ENCODE results near the gene TRPC1. TPM values are rescaled to one million over a fixed set of nuclear protein-coding genes. Genes with fewer than 3 reads are reported as not detected.

TRPC1 gene
- total RNA-seq, 1 experiment from 2014 or later, result 10.9 TPM

DNA sequence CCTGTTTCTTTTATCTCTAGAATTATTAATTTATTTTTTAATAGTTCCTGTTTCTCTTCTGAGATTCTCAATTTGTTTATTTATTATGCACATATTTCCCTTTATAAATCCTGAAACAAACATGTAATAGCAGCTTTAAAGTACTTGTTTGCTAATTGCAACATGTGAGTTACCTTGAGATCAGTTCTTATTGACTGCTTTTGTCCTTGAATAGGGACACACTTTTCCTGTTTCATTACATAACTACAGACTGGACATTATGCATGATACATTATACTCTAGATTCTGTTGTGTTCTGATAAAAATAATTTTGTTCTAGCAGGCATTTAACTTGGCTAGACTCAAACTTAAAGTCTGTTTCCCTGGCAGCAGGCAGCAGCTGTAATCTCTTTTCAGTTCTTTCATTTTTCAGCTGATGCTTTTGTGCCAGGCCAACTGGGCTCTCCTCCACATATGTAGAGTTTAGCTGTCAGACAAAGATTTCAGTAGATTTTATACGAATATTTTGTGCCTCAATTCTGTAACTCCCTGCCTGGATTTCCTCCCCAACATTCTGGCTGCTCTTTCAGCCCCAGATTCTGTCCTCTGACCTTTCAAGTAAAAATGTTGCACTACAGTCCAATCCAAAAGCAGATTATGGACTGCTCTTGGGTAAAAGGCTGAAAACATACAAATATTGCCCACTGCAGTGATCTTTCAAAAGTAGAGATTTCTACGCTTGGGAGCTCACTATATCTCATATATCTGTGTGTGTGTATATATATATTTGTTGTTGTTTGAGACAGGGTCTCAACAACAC lies 123.1 kb downstream of the TRPC1 start:
- H3K27ac Mint-ChIP-seq (ENCODE audit: unreplicated experiment), result no peak overlapping the region
- no peak overlapping the region for H3K4me3 Mint-ChIP-seq (ENCODE audit: low read depth, unreplicated experiment)
- CTCF ChIA-PET, result interaction anchor here (0.7 to 1.9 kb wide), 2 partner anchors 10 to 41 kb away, joined by 4 to 6 read pairs; no protein-coding TSS in a partner anchor
- no TSS peak for BruUV-seq (replicated peaks)
- no peaks in the 10 kb centered on the region for H3K27me3 Mint-ChIP-seq (ENCODE audit: unreplicated experiment)
- TF ChIP-seq CTCF (IDR thresholded peaks at IDR 0.05; ENCODE audit: unreplicated experiment), result no peak
- no peaks in the 10 kb centered on the region for H3K36me3 Mint-ChIP-seq (ENCODE audit: insufficient read depth, unreplicated experiment)
- no peak for DNase-seq
- H3K9me3 Mint-ChIP-seq (ENCODE audit: low read depth, unreplicated experiment), result no peaks in the 10 kb centered on the region
- intact Hi-C loops (cut with micrococcal nuclease; ENCODE audit: unreplicated experiment), result no loop called here
- H3K4me1 Mint-ChIP-seq (ENCODE audit: low read depth, unreplicated experiment), result peaks cover 6% of the 10 kb centered on the region

DNA sequence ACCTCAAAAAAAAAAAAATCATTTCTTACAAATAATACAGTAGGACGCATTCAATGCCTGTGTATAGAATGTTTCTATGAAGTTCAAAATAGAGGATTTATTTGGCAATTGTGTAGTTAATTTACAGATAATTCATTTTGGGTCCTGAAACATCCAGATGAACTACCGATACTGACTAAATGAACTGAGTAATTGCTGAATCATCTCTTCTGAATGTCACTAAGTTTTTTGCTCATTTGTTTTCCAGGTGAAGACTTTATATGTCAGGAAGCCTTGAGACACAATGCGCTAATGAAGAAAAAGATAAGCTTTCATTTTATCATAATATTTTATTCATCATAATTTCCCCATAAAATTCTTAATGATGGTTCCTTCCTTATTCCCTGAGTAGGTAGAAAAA lies 125.3 kb downstream of the TRPC1 start:
- Mint-ChIP-seq H3K36me3 (ENCODE audit: insufficient read depth, unreplicated experiment) (no peaks in the 10 kb centered on the region), H3K9me3 (ENCODE audit: low read depth, unreplicated experiment) (no peaks in the 10 kb centered on the region), H3K4me3 (ENCODE audit: low read depth, unreplicated experiment) (no peak overlapping the region), H3K4me1 (ENCODE audit: low read depth, unreplicated experiment) (peaks cover 19% of the 10 kb centered on the region), H3K27me3 (ENCODE audit: unreplicated experiment) (no peaks in the 10 kb centered on the region), H3K27ac (ENCODE audit: unreplicated experiment) (no peak overlapping the region)
- no peak for DNase-seq
- TF ChIP-seq CTCF (IDR thresholded peaks at IDR 0.05; ENCODE audit: unreplicated experiment), result no peak
- intact Hi-C loops (cut with micrococcal nuclease; ENCODE audit: unreplicated experiment), result no loop called here
- no TSS peak for BruUV-seq (replicated peaks)
- CTCF ChIA-PET, result no interaction called here

DNA sequence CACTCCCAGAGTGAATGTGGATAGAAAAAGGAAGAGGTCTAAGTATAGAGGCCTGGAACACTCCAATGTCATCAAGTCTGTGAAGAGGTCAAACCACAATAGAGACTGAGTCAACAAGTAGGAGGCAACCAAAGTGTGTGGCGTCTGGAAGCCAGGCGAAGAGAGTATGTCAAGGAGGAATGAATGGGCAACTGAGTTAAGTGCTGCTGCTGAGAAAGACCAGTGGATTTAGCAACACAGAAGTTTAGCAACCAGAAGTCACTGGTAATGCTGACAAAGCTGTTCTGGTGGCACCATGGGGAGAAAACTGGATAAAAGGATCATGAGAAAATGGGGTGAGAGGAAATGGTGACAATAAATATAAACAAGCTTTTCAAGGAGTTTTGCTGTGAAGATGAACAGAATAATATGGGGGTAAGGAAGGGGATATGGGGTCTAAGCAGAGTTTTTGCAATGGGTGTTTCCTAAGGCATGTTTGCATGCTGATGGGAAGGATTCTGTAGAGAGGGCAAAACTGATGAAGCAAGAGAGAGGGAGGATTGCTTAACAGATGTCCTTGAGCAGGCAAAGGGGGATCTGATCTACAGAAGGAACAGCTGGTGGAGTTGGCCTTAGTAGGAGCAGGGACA lies 126.7 kb downstream of the TRPC1 start:
- CTCF ChIA-PET, result interaction anchor here (0.7 to 1.3 kb wide), 6 partner anchors 9 to 153 kb away, joined by 3 read pairs; no protein-coding TSS in a partner anchor
- Mint-ChIP-seq H3K27me3 (ENCODE audit: unreplicated experiment) (no peaks in the 10 kb centered on the region), H3K36me3 (ENCODE audit: insufficient read depth, unreplicated experiment) (no peaks in the 10 kb centered on the region), H3K4me1 (ENCODE audit: low read depth, unreplicated experiment) (peaks cover 18% of the 10 kb centered on the region), H3K4me3 (ENCODE audit: low read depth, unreplicated experiment) (no peak overlapping the region), H3K27ac (ENCODE audit: unreplicated experiment) (no peak overlapping the region), H3K9me3 (ENCODE audit: low read depth, unreplicated experiment) (no peaks in the 10 kb centered on the region)
- TF ChIP-seq CTCF (IDR thresholded peaks at IDR 0.05; ENCODE audit: unreplicated experiment), result no peak
- no TSS peak for BruUV-seq (replicated peaks)
- peak; percentile 75 for DNase-seq
- intact Hi-C loops (cut with micrococcal nuclease; ENCODE audit: unreplicated experiment), result loop anchor here (5.0 kb wide), 1 partner anchor 147 kb away; no protein-coding TSS in a partner anchor

- H3K4me3 Mint-ChIP-seq (ENCODE audit: low read depth, unreplicated experiment), result no peak overlapping the region
- CTCF ChIA-PET, result interaction anchor here (0.5 to 2.2 kb wide), 2 partner anchors 24 to 144 kb away, joined by 3 to 12 read pairs; no protein-coding TSS in a partner anchor
- no peaks in the 10 kb centered on the region for H3K27me3 Mint-ChIP-seq (ENCODE audit: unreplicated experiment)
- DNase-seq, result no peak
- no peaks in the 10 kb centered on the region for H3K9me3 Mint-ChIP-seq (ENCODE audit: low read depth, unreplicated experiment)
- H3K36me3 Mint-ChIP-seq (ENCODE audit: insufficient read depth, unreplicated experiment), result no peaks in the 10 kb centered on the region
- no peak for TF ChIP-seq CTCF (IDR thresholded peaks at IDR 0.05; ENCODE audit: unreplicated experiment)
- intact Hi-C loops (cut with micrococcal nuclease; ENCODE audit: unreplicated experiment), result loop anchor here (5.0 kb wide), 1 partner anchor 145 kb away; no protein-coding TSS in a partner anchor
- H3K4me1 Mint-ChIP-seq (ENCODE audit: low read depth, unreplicated experiment), result peaks cover 18% of the 10 kb centered on the region
- H3K27ac Mint-ChIP-seq (ENCODE audit: unreplicated experiment), result no peak overlapping the region
- no TSS peak for BruUV-seq (replicated peaks)
These were observed 128.2 kb downstream of the TRPC1 start for GRCh38 chr3:142852009-142852408.
